ENCODE results near the gene HMGXB4. TPM values are rescaled to one million over a fixed set of nuclear protein-coding genes. Genes with fewer than 3 reads are reported as not detected.

The HMGXB4 gene
- total and polyA plus RNA-seq, 2 of the 8 experiments (the other 6 are each of a cell fraction or from before 2014, with no cell fraction given), result 20.9 to 41.3 TPM

DNA sequence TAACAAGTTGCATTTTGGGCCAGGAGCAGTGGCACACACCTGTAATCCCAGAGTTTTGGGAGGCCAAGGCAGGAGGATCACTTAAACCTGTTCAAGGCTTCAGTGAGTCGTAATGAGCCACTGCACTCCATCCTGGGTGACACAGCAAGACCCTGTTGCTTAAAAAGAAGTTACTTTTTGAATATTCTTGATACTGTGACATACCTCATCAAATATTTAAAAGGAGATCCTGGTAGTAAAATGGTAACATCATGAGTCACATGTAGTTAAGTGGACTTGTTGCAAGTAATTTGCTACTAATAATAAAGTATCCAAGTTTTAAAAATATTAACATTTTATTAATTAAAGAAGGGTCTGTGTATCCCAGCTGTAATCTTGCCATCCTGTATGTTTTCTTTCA lies 18.3 kb downstream of the HMGXB4 start (continued):
- no peak for TF ChIP-seq SIX5 (IDR thresholded peaks at IDR 0.05; ENCODE audit: low read depth, low read length)
- TF ChIP-seq NANOG (IDR thresholded peaks at IDR 0.05; ENCODE audit: insufficient read depth, low read depth, low read length, poor library complexity, severe bottlenecking), result no peak
- no peak for TF ChIP-seq E2F6 (IDR thresholded peaks at IDR 0.05)

Data from H1 (cell line).